H1 (cell line): ENCODE measurements around the gene UNC119B. TPM values are rescaled to one million over a fixed set of nuclear protein-coding genes. Genes with fewer than 3 reads are reported as not detected.

ENCODE experiments used
- ATF2 ChIP-seq: IDR thresholded peaks from 2 replicates; pipeline ENCODE4 v1.6.1; 2012; ENCODE audit warnings: low read length, inconsistent platforms
- E2F6 ChIP-seq: IDR thresholded peaks from 2 replicates; pipeline ENCODE4 v1.6.1; 2012; ENCODE audit warnings: inconsistent platforms
- EP300 ChIP-seq, 2 experiments: IDR thresholded peaks; 1 replicate in 1 of 2; 2 replicates in 1 of 2; pipeline ENCODE4 v1.6.1; 2011 to 2012; ENCODE audit warnings: low read depth in 2 of 2, low read length in 2 of 2, mild to moderate bottlenecking in 2 of 2, borderline replicate concordance in 1 of 2, inconsistent platforms in 1 of 2, moderate library complexity in 1 of 2
- GTF2F1 ChIP-seq: IDR thresholded peaks from 2 replicates; pipeline ENCODE4 v1.6.1; 2012; ENCODE audit warnings: low read depth, low read length, improper control_type of control experiment, borderline replicate concordance
- JUN ChIP-seq: IDR thresholded peaks from 2 replicates; pipeline ENCODE4 v1.6.1; 2011; ENCODE audit warnings: low read depth, mild to moderate bottlenecking, improper control_type of control experiment, low read length
- SIRT6 ChIP-seq: IDR thresholded peaks from one replicate; pipeline ENCODE4 v1.7.1; 2012; ENCODE audit warnings: low read length, inconsistent platforms
- SP2 ChIP-seq: IDR thresholded peaks from 2 replicates; pipeline ENCODE4 v1.6.1; 2012; ENCODE audit warnings: mild to moderate bottlenecking, low read length, inconsistent platforms
- polyA plus RNA-seq, 7 experiments: library from polyadenylated mRNA; depleted of rRNA in 3 of 7; stranded (reverse) in 5 of 7; unstranded in 2 of 7; fragments of >200 nt in 5 of 7; fragments of 200-250 nt in 2 of 7; gene quantifications; 1 replicate in 5 of 7; 2 replicates in 1 of 7; 4 replicates in 1 of 7; pipeline versions ENCODE4 v1.2.1 to v1.2.3, GENCODE V29; 2011 to 2013; ENCODE audit warnings: missing spikeins in 2 of 7, mixed read lengths in 2 of 7
- total RNA-seq: library from RNA; stranded (reverse); fragmentation: NEBNext Ultra II Directional; extraction: Animal tissue kit (Norgen Biotek cat#: 25700); gene quantifications from 2 replicates; pipeline ENCODE4 v1.2.1, GENCODE V29; 2021

Gene UNC119B
- total and polyA plus RNA-seq, 2 of the 8 experiments (the other 6 are each of a cell fraction or from before 2014, with no cell fraction given), result 40.5 to 50.1 TPM

GRCh38 chr12:120720234-120720986 lies 10.2 kb downstream of the UNC119B start (continued):
- TF ChIP-seq EP300 (IDR thresholded peaks at IDR 0.05; ENCODE audit: borderline replicate concordance in 1 of 2, low read depth in 2 of 2, low read length in 2 of 2) (no peak), JUN (no peak), SP2 (no peak), GTF2F1 (no peak), SIRT6 (no peak), ATF2 (no peak), E2F6 (no peak)
